ENCODE results near the gene CPD.
"Not testable (repeated sequence)": the region's sequence is repeated elsewhere in the genome, so short reads cannot be mapped to it uniquely, and the experiment has no call there.

Gene CPD

GRCh38 chr17:30388321-30389179, 9.8 kb downstream of the CPD start:
- DNase-seq = no peak

DNA sequence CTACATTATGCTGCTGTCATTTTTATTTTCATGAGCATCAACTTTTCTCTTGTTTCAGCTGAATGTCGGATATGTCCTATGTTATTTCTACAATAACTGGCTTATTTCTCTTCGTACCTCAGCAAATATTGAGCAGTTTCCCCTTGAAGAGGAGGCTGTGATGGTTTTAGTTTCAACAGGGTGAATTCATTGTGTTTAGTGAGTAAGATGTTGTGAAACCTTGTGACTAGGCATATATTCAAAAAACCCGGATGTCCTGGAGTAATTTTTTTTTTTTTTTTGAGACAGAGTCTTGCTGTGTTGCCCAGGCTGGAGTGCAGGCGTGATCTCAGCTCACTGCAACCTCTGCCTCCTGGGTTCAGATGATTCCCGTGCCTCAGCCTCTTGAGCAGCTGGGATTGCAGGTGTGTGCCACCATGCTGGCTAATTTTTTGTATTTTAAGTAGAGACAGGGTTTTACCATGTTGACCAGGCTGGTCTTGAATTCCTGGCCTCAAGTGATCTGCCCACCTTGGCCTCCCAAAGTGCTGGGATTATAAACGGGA, 11.1 kb downstream of the CPD start:
- DNase-seq = no peak

GRCh38 chr17:30391534-30391933, 12.8 kb downstream of the CPD start:
- no peak for DNase-seq

DNA sequence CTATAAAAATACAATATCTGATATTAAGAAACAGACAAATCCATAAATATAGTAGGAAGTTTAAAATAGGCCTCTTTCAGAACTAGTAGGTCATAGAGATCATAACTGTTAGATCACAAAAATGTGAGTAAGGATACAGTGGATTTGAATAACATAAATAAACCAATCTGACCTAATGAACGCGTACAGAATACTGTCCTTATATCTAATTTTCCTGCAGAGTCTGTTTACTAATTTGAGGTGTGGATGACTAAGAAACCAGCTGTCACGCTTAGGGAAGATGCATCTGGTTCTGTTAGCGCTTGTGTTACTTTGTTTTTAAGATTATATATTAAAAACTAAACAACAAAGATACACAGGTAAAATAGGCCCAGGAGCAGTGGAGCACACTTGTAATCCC, 14.8 kb downstream of the CPD start:
- no peak for DNase-seq

GRCh38 chr17:30393911-30394867, 15.5 kb downstream of the CPD start:
- DNase-seq = no peak

- DNase-seq = no peak
Observed at GRCh38 chr17:30395398-30396022, 16.8 kb downstream of the CPD start.

GRCh38 chr17:30396129-30396528, 17.4 kb downstream of the CPD start:
- DNase-seq = no peak

DNA sequence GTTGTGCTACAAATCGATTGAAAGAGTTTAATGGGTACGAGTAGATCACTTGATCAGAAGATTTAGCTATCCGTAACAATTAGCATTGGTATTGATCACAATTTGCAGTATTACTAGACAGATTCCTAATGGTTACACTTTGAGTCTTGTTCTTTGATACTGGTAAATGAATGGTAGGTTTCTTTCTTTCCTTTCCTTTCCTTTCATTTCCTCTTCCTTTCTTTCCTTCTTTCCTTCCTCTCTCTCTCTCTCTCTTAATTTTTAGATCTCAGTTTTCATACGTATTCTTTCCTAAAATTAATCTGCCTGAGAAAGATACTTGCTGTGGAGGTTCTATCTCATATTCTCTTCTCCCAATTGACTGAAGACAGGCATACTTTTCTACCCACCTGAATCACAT, 17.9 kb downstream of the CPD start:
- no peak for DNase-seq

GRCh38 chr17:30398328-30399041, 19.8 kb downstream of the CPD start:
- DNase-seq = no peak

DNA sequence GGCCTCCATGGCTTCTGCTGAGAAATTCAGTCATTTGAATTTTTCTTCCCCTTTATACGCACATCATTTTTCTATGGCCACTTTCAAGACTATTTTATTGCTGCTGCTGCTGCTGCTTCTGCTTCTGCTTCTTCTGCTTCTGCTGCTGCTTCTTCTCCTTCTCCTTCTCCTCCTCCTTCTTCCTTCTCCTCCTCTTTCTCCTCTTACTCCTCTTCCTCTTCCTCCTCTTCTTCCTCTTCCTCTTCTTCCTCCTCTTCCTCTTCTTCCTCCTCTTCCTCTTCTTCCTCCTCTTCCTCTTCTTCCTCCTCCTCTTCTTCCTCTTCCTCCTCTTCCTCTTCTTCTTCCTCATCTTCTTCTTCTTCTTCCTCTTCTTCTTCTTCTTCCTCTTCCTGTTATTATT, 22.4 kb downstream of the CPD start:
- no peak for DNase-seq

DNA sequence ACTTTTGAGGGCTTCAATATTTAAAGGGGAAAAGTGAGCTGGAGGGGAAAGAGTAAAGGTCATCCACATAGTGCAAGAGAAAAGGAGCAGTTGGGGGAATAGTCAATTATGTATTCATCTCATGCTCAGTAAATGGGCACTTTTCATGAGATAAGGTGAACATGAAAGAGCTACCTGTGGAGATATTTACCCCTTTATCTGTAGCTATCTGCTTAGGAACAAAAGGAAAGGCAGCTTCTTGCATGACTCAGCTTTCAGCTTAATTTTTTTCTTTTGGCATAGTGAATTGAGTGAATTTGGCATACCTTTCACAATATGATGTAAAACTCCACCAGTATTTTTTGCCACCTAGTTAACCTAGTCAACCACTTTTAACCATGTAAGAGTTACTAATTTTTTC, 26.4 kb downstream of the CPD start:
- no peak for DNase-seq

DNA sequence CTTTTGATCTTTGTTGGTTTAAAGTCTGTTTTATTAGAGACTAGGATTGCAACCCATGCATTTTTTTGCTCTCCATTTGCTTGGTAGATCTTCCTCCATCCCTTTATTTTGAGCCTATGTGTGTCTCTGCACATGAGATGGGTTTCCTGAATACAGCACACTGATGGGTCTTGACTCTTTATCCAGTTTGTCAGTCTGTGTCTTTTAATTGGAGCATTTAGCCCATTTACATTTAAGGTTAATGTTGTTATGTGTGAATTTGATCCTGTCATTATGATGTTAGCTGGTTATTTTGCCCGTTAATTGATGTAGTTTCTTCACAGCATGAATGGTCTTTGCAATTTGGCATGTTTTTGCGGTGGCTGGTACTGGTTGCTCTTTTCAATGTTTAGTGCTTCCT, 31.9 kb downstream of the CPD start:
- DNase-seq = not testable (repeated sequence)

DNA sequence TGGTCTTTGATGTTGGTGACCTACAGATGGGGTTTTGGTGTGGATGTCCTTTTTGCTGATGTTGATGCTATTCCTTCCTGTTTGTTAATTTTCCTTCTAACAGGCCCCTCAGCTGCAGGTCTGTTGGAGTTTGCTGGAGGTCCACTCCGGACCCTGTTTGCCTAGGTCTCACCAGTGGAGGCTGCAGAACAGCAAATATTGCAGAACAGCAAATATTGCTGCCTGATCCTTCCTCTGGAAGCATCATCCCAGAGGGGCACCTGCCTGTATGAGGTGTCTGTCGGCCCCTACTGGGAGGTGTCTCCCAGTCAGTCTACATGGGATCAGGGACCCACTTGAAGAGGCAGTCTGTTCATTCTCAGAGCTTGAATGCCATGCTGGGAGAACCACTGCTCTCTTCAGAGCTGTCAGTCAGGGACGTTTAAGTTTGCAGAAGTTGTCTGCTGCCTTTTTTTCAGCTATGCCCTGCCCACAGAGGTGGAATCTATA, 33.3 kb downstream of the CPD start:
- not testable (repeated sequence) for DNase-seq

DNA sequence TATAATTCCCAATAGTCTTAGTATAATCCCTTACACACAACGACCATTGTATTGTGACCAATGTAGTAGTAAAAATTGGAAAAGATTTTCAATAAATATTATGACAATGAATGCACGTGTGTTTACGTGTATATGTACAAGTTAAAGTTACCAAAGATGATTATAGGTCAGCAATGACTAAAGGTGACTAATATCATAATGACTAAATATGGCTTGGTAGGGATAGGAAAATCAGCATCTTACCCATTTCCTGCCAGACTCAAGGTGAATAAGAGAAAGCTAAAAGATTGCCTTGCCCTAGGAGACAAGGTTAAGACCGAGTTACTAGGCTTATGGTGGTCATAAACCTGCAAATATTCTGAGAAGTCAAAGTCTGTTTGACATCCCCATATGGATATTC, 34.4 kb downstream of the CPD start:
- DNase-seq = no peak

DNA sequence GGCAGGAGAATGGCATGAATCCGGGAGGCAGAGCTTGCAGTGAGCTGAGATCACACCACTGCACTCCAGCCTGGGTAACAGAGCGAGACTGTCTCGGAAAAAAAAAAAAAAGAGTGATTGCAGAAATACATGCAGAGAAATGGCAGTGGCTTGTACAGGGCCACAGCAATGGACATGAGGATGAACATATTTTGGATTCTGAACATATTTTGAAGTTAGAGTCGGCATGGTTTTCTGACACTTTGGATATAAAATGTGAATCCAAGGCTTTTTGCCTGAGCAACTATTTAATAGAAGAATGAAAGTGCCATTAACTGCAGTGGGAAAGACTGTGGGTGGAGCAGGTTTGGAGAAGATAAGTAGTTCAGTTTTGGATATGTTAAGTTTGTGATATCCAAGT, 35.8 kb downstream of the CPD start:
- no peak for DNase-seq

GRCh38 chr17:30415491-30415890, 36.8 kb downstream of the CPD start:
- no peak for DNase-seq

- not testable (repeated sequence) for DNase-seq
Observed at GRCh38 chr17:30418070-30418469, 39.3 kb downstream of the CPD start.

DNA sequence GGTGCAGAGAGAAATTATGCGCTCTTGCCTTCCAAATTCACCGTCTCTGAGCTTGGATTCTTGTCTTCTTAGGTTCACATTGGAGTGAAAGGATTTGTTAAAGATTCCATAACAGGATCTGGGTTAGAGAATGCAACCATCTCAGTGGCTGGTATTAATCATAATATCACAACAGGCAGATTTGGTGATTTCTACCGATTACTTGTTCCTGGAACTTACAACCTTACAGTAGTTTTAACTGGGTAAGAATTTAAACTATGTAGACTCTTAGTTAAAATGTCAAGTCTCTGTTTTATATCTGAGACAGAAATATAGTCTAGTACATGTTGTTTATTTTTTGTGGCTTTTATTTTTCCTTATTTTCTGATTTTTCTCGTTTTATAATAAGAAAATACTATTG, 42.9 kb downstream of the CPD start:
- no peak for DNase-seq

GRCh38 chr17:30422171-30422570, 43.4 kb downstream of the CPD start:
- DNase-seq = no peak

DNA sequence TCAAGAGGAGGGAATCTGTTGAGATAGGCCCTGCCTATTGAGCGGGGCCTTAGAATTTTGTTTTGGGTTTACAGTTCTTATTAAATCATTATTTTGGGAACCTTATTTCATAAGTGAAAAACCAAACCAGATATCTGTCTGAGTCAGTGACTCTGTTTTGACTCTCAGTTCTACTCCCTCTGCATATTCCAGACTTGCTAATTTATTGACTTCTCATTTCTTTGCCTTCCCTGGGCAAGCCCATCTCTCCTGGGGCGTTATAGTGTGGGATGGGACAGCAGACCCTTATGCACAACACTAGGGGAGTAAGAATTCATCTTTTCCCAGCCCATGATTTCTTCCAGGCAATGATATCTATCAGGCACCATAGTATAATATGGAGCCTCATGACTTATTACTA, 45.7 kb downstream of the CPD start:
- no peak for DNase-seq

DNA sequence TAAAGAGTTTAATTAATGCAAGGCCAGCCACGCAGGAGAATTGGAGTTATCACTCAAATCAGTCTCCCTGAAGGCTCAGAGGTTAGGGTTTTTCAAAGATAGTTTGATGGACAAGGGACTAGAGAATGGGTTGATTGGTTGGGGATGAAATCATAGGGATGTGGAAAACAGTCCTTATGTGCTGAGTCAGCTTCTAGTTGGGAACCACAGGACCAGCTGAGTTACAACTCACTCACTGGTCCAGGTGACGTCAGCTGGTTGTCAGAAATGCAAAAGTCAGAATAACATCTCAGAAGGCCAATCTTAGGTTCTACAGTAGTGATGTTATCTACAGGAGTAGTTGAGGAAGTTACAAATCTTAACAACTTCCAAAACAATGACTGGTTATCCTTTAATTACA, 47.6 kb downstream of the CPD start:
- DNase-seq = no peak

DNA sequence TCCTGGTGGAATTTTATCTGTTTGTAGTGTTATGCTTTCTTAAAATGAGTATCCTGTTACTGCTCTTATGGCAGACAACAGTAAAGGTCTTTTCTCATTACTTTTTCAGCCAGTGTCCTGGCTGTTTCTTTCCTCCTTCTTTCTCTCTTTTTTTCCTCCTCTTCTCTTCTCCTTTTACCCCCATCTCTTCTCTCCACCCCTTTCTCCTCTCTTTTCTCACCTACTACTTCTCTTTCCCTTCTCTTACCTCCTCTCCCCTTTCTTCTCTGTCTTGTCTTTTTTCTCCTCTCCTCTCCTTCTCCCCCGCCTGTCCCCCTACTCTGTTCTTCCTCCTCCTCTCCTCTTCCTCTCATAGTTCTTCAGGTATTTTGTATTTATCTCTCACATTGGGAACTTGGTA, 48.9 kb downstream of the CPD start:
- no peak for DNase-seq
